OCI-LY1 (cell line): ENCODE measurements around the gene SYTL1.

ENCODE experiments used
- CTCF ChIP-seq: fragments of 200-600 bp; sonication (generic), shearing (Covaris generic); IDR thresholded peaks from 2 replicates; pipeline ENCODE4 v1.5.1; 2017; ENCODE audit warnings: mild to moderate bottlenecking, antibody characterized with exemption, low read length, moderate library complexity, mixed read lengths
- EZH2 ChIP-seq: fragments of 200-600 bp; sonication (generic), shearing (Covaris generic); IDR thresholded peaks from 2 replicates; pipeline ENCODE4 v1.8.0; 2017; ENCODE audit warnings: borderline replicate concordance, mixed run types, mild to moderate bottlenecking, antibody characterized with exemption, low read length, moderate library complexity, mixed read lengths

- no peak for TF ChIP-seq CTCF
- no peak for TF ChIP-seq EZH2
These were observed 42.2 kb upstream of the SYTL1 start for GRCh38 chr1:27299385-27300271.
